CD4-positive, alpha-beta T cell treated with Interleukin-15 for 4 hours (primary cell): ENCODE results near the gene ICA1.
"Not testable (repeated sequence)": the region's sequence is repeated elsewhere in the genome, so short reads cannot be mapped to it uniquely, and the experiment has no call there.

Source experiments
- DNase-seq: peaks from one replicate; pipeline ENCODE4 v3.0.0-alpha.2; 2020; ENCODE audit warnings: low spot score

ICA1 gene

GRCh38 chr7:8101292-8101691, 160.7 kb downstream of the ICA1 start:
- DNase-seq, result not testable (repeated sequence)

- DNase-seq, result no peak
These were observed 167.5 kb downstream of the ICA1 start for GRCh38 chr7:8094164-8095140.

- no peak for DNase-seq
These were observed 169.8 kb downstream of the ICA1 start for GRCh38 chr7:8092140-8092539.

- DNase-seq, result no peak
These were observed 172.8 kb downstream of the ICA1 start for GRCh38 chr7:8089036-8089780.

GRCh38 chr7:8086239-8086638, 175.7 kb downstream of the ICA1 start:
- DNase-seq, result no peak

- DNase-seq, result no peak
These were observed 176.5 kb downstream of the ICA1 start for GRCh38 chr7:8085420-8085819.

GRCh38 chr7:8084836-8085235, 177.1 kb downstream of the ICA1 start:
- DNase-seq, result no peak

- DNase-seq, result no peak
These were observed 179.2 kb downstream of the ICA1 start for GRCh38 chr7:8082762-8083161.

- no peak for DNase-seq
These were observed 183.5 kb downstream of the ICA1 start for GRCh38 chr7:8078418-8078817.

GRCh38 chr7:8070451-8071180, 191.4 kb downstream of the ICA1 start:
- DNase-seq, result no peak

- no peak for DNase-seq
These were observed 192.9 kb downstream of the ICA1 start for GRCh38 chr7:8068892-8069686.

- no peak for DNase-seq
These were observed 196.6 kb downstream of the ICA1 start for GRCh38 chr7:8065356-8065813.

GRCh38 chr7:8064828-8065227, 197.1 kb downstream of the ICA1 start:
- no peak for DNase-seq

GRCh38 chr7:8063706-8064297, 198.2 kb downstream of the ICA1 start:
- DNase-seq, result no peak

- DNase-seq, result not testable (repeated sequence)
These were observed 198.7 kb downstream of the ICA1 start for GRCh38 chr7:8063300-8063699.
